Measurements from ENCODE around the gene SETD7. TPM values are rescaled to one million over a fixed set of nuclear protein-coding genes. Genes with fewer than 3 reads are reported as not detected.

Gene SETD7
- total RNA-seq, 2 experiments from 2014 or later, result 7.2 to 7.4 TPM

- no peak for DNase-seq
Observed at GRCh38 chr4:139537292-139537691, 18.7 kb downstream of the SETD7 start.

GRCh38 chr4:139535871-139536234 lies 20.2 kb downstream of the SETD7 start:
- no peaks in the 10 kb centered on the region for H3K4me1 Mint-ChIP-seq (ENCODE audit: low read depth)
- DNase-seq (no peak), ATAC-seq (no peak)
- H3K9me3 Mint-ChIP-seq (ENCODE audit: insufficient read depth), result no peaks in the 10 kb centered on the region
- no peaks in the 10 kb centered on the region for H3K27me3 Mint-ChIP-seq (ENCODE audit: low read depth)
- no peak overlapping the region for H3K27ac Mint-ChIP-seq
- ChIA-PET POLR2A (no interaction called here), CTCF (no interaction called here)
- peaks cover 7% of the 10 kb centered on the region for H3K36me3 Mint-ChIP-seq (ENCODE audit: low read depth)
- no peak overlapping the region for H3K4me3 Mint-ChIP-seq

More at GRCh38 chr4:139537292-139537691, 18.7 kb downstream of the SETD7 start:
- H3K9me3 Mint-ChIP-seq (ENCODE audit: insufficient read depth), result no peaks in the 10 kb centered on the region
- H3K4me1 Mint-ChIP-seq (ENCODE audit: low read depth), result no peaks in the 10 kb centered on the region
- no peaks in the 10 kb centered on the region for H3K27me3 Mint-ChIP-seq (ENCODE audit: low read depth)
- ChIA-PET POLR2A (no interaction called here), CTCF (no interaction called here)
- ATAC-seq, result no peak
- no peak overlapping the region for H3K27ac Mint-ChIP-seq
- no peak overlapping the region for H3K4me3 Mint-ChIP-seq
- peaks cover 8% of the 10 kb centered on the region for H3K36me3 Mint-ChIP-seq (ENCODE audit: low read depth)

DNA sequence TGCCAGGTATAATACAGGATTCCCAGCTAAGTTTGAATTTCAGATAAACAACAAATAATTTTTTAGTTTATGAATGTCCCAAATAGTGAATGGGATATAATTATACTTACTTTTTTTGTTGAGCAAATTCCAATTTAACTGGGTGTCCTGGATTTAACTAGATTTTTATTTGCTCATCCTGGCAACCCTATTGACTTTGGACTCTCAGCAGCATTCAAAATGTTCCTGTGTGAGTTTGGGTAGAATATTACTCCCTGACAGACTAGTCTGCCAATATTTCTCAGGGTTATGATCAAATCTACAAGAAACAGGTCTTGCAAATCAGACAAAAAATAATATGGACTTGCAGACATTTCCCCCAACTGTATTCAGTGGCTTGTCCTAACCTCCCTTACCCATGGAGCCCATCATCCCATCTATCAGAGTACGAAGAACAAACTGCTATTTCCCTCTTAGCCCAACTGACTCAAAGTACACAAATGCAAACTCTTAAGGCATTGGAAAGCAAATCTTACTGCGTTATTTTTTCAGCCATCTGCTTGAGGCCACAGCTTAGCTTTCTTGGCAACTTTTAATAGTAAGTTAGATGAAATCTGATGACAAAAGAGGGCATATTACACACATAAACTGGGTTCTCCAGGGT lies 20.7 kb downstream of the SETD7 start:
- H3K4me1 Mint-ChIP-seq (ENCODE audit: low read depth), result no peaks in the 10 kb centered on the region
- no peaks in the 10 kb centered on the region for H3K9me3 Mint-ChIP-seq (ENCODE audit: insufficient read depth)
- H3K27me3 Mint-ChIP-seq (ENCODE audit: low read depth), result no peaks in the 10 kb centered on the region
- H3K27ac Mint-ChIP-seq, result no peak overlapping the region
- no peak for DNase-seq
- H3K4me3 Mint-ChIP-seq, result no peak overlapping the region
- ChIA-PET POLR2A (no interaction called here), CTCF (interaction anchor here (0.7 to 1.4 kb wide), 2 partner anchors 39 to 82 kb away, joined by 3 to 4 read pairs; no protein-coding TSS in a partner anchor)
- no peak for ATAC-seq
- peaks cover 7% of the 10 kb centered on the region for H3K36me3 Mint-ChIP-seq (ENCODE audit: low read depth)

DNA sequence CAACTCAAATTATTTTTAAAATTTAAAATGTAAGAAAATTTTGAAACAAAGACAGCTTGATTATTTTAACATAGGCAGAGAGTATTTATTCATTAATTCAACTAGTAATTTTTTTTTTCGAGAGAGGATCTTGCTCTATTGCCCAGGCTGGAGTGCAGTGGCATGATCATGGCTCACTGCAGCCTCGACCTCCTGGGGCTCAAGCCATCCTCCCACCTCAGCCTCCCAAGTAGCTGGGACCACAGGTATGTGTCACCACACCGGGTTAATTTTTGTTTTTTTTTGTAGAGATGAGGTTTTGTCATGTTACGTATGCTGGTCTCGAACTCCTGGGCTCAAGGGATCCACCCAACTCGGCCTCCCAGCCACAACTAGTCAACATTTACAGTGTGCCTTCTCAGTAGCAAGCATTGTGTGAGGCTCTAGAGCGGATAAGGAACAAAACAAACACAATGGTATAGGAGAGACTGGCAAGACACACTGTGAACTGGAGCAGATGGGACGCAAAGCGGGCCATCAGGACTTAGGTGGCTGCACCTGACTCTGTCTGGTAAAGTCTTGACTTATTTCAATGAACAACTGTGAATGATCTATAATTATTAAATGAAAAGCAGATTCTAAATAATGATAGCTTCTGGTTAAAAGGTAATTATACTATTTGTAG lies 21.6 kb downstream of the SETD7 start:
- Mint-ChIP-seq H3K27me3 (ENCODE audit: low read depth) (no peaks in the 10 kb centered on the region), H3K36me3 (ENCODE audit: low read depth) (peaks cover 4% of the 10 kb centered on the region), H3K27ac (no peak overlapping the region), H3K4me1 (ENCODE audit: low read depth) (no peaks in the 10 kb centered on the region), H3K4me3 (no peak overlapping the region), H3K9me3 (ENCODE audit: insufficient read depth) (no peaks in the 10 kb centered on the region)
- DNase-seq, result no peak
- POLR2A ChIA-PET, result no interaction called here
- no peak for ATAC-seq
- CTCF ChIA-PET, result interaction anchor here (0.9 to 1.4 kb wide), 2 partner anchors 37 to 81 kb away, joined by 3 to 4 read pairs; no protein-coding TSS in a partner anchor

- no peak for ATAC-seq
- CTCF ChIA-PET, result interaction anchor here (0.9 to 1.4 kb wide), 2 partner anchors 36 to 80 kb away, joined by 3 to 4 read pairs; no protein-coding TSS in a partner anchor
- Mint-ChIP-seq H3K27ac (no peak overlapping the region), H3K9me3 (ENCODE audit: insufficient read depth) (no peaks in the 10 kb centered on the region), H3K4me1 (ENCODE audit: low read depth) (peaks cover 7% of the 10 kb centered on the region), H3K4me3 (no peak overlapping the region), H3K27me3 (ENCODE audit: low read depth) (no peaks in the 10 kb centered on the region), H3K36me3 (ENCODE audit: low read depth) (peaks cover 6% of the 10 kb centered on the region)
- POLR2A ChIA-PET, result no interaction called here
- no peak for DNase-seq
Observed at GRCh38 chr4:139533511-139533910, 22.5 kb downstream of the SETD7 start.

- H3K36me3 Mint-ChIP-seq (ENCODE audit: low read depth), result peaks cover 9% of the 10 kb centered on the region
- H3K9me3 Mint-ChIP-seq (ENCODE audit: insufficient read depth), result no peaks in the 10 kb centered on the region
- POLR2A ChIA-PET, result no interaction called here
- H3K27ac Mint-ChIP-seq, result no peak overlapping the region
- ATAC-seq, result no peak
- H3K27me3 Mint-ChIP-seq (ENCODE audit: low read depth), result no peaks in the 10 kb centered on the region
- H3K4me3 Mint-ChIP-seq, result no peak overlapping the region
- no peak for DNase-seq
- H3K4me1 Mint-ChIP-seq (ENCODE audit: low read depth), result peaks cover 10% of the 10 kb centered on the region
- CTCF ChIA-PET, result interaction anchor here (0.5 kb wide), 1 partner anchor 224 kb away, joined by 3 read pairs; no protein-coding TSS in a partner anchor
Observed at GRCh38 chr4:139532947-139533346, 23.1 kb downstream of the SETD7 start.

- ChIA-PET POLR2A (no interaction called here), CTCF (interaction anchor here (0.9 to 3.6 kb wide), 17 partner anchors 9 to 445 kb away, joined by 3 to 13 read pairs (median 4); no protein-coding TSS in a partner anchor)
- no peak overlapping the region for H3K27ac Mint-ChIP-seq
- H3K9me3 Mint-ChIP-seq (ENCODE audit: insufficient read depth), result no peaks in the 10 kb centered on the region
- no peak overlapping the region for H3K4me3 Mint-ChIP-seq
- peak; percentile 65 for ATAC-seq
- peaks cover 12% of the 10 kb centered on the region for H3K36me3 Mint-ChIP-seq (ENCODE audit: low read depth)
- no peaks in the 10 kb centered on the region for H3K27me3 Mint-ChIP-seq (ENCODE audit: low read depth)
- peaks cover 11% of the 10 kb centered on the region for H3K4me1 Mint-ChIP-seq (ENCODE audit: low read depth)
- peak; percentile 71 for DNase-seq
Observed at GRCh38 chr4:139530833-139531427, 25.1 kb downstream of the SETD7 start.

GRCh38 chr4:139528377-139529005 lies 27.5 kb downstream of the SETD7 start:
- ATAC-seq (peak; percentile 60), DNase-seq (no peak)
- H3K4me3 Mint-ChIP-seq, result no peak overlapping the region
- H3K4me1 Mint-ChIP-seq (ENCODE audit: low read depth), result peaks cover 28% of the 10 kb centered on the region
- CTCF ChIA-PET, result interaction anchor here (1.1 to 3.6 kb wide), 3 partner anchors 13 to 28 kb away, joined by 3 to 12 read pairs (median 4); no protein-coding TSS in a partner anchor
- POLR2A ChIA-PET, result no interaction called here
- no peaks in the 10 kb centered on the region for H3K9me3 Mint-ChIP-seq (ENCODE audit: insufficient read depth)
- no peaks in the 10 kb centered on the region for H3K27me3 Mint-ChIP-seq (ENCODE audit: low read depth)
- H3K27ac Mint-ChIP-seq, result no peak overlapping the region
- peaks cover 13% of the 10 kb centered on the region for H3K36me3 Mint-ChIP-seq (ENCODE audit: low read depth)

DNA sequence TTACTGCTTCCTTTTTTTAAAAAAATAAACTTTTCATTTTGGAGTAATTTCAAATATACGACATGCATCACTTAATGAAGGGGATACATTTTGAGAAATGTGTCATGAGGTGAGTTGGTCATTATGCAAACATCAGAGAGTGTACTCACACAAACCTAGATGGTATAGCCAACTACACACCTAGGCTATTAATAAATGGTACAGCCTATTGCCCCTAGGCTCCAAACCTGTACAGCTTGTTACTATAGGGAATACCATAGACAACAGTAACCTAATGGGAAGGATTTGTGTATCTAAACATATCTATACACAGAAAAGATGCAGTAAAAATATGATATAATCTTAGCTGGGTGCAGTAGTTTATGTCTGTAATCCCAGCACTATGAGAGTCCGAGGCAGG lies 29.1 kb downstream of the SETD7 start:
- no peaks in the 10 kb centered on the region for H3K9me3 Mint-ChIP-seq (ENCODE audit: insufficient read depth)
- H3K4me3 Mint-ChIP-seq, result no peak overlapping the region
- peaks cover 28% of the 10 kb centered on the region for H3K4me1 Mint-ChIP-seq (ENCODE audit: low read depth)
- H3K36me3 Mint-ChIP-seq (ENCODE audit: low read depth), result peaks cover 18% of the 10 kb centered on the region
- CTCF ChIA-PET, result interaction anchor here (0.6 to 1.2 kb wide), 3 partner anchors 29 to 77 kb away, joined by 3 to 4 read pairs (median 3); no protein-coding TSS in a partner anchor
- no peaks in the 10 kb centered on the region for H3K27me3 Mint-ChIP-seq (ENCODE audit: low read depth)
- DNase-seq, result no peak
- ATAC-seq, result no peak
- POLR2A ChIA-PET, result interaction anchor here (0.8 kb wide), 1 partner anchor 12 kb away, joined by 4 read pairs; no protein-coding TSS in a partner anchor
- no peak overlapping the region for H3K27ac Mint-ChIP-seq

DNA sequence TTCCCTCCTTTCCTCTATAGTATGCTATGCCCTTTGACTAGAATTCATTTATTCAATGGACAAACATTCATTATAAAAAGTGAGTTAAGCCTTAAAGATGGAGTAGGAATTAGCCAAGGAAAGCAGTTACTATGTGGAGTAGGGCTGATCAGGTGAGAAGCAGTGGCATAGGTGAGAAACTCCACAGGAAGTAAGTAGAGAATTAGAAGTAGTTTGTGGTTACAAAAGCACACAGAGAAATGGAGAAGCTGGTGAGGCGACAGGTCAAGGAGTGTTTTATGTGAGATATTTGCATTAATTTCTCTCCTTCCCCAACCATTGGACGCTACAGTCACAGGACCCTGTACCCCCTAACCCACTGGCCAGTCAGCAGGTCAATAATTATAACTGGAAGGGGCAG lies 30.6 kb downstream of the SETD7 start:
- POLR2A ChIA-PET, result no interaction called here
- Mint-ChIP-seq H3K27me3 (ENCODE audit: low read depth) (no peaks in the 10 kb centered on the region), H3K4me3 (no peak overlapping the region), H3K36me3 (ENCODE audit: low read depth) (peaks cover 16% of the 10 kb centered on the region), H3K4me1 (ENCODE audit: low read depth) (peaks cover 28% of the 10 kb centered on the region), H3K27ac (no peak overlapping the region), H3K9me3 (ENCODE audit: insufficient read depth) (no peaks in the 10 kb centered on the region)
- no peak for ATAC-seq
- DNase-seq, result no peak
- CTCF ChIA-PET, result interaction anchor here (1.9 kb wide), 1 partner anchor 28 kb away, joined by 4 read pairs; no protein-coding TSS in a partner anchor

DNA sequence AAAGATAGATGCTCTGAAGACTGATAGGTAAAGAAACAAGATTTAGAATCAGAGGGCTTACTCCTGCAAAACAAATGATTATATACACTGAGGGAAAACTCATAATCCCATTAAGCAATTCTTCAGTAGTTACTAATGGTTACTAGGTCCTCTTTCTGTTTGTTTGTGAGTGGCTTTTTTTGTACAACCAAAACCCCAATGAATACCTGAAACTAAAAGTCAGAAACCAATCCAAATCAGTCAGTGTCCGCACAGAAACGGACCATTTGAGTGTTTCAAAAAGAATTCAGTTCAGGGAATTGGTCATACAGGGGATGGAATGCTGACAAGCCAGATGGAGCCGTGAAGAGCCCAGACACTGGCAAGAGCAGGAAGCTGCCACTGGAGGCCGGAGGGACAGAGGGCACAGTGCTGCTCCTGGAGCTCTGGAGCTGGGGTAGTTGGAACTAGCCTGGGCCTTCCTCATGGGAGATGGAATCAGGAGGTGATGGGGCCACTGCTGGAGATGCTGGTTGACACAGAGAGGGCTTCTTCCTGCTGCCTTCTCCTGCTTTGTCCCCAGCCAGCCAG lies 31.9 kb downstream of the SETD7 start:
- peaks cover 27% of the 10 kb centered on the region for H3K4me1 Mint-ChIP-seq (ENCODE audit: low read depth)
- peaks cover 19% of the 10 kb centered on the region for H3K36me3 Mint-ChIP-seq (ENCODE audit: low read depth)
- no peak overlapping the region for H3K27ac Mint-ChIP-seq
- DNase-seq, result no peak
- ChIA-PET POLR2A (no interaction called here), CTCF (no interaction called here)
- ATAC-seq, result no peak
- no peak overlapping the region for H3K4me3 Mint-ChIP-seq
- H3K9me3 Mint-ChIP-seq (ENCODE audit: insufficient read depth), result no peaks in the 10 kb centered on the region
- no peaks in the 10 kb centered on the region for H3K27me3 Mint-ChIP-seq (ENCODE audit: low read depth)

Measured in activated CD8-positive, alpha-beta T cell treated with anti-CD3 and anti-CD28 coated beads, Interleukin-2, amount 10 ng/mL, durations not matched to agents 7 days and 5 days (primary cell).